GM19463 (cell line): ENCODE results near the gene GNG3.
A peak's percentile ranks its signal among the peaks of the same experiment; 100 is the strongest.
"Not testable (repeated sequence)": the region's sequence is repeated elsewhere in the genome, so short reads cannot be mapped to it uniquely, and the experiment has no call there.

Source experiments
- ATAC-seq: cut with Tn5 transposase; IDR thresholded peaks from one replicate; pipeline ENCODE4 v1.9.1; 2021; ENCODE audit warnings: mild to moderate bottlenecking, moderate library complexity; ENCODE audit not compliant: unreplicated experiment

The GNG3 gene

GRCh38 chr11:62687508-62688396 is 19.7 kb upstream of the GNG3 start:
- ATAC-seq = no peak

- ATAC-seq = no peak
Measured at GRCh38 chr11:62688491-62688890, 19.0 kb upstream of the GNG3 start.

GRCh38 chr11:62689421-62690183 is 17.9 kb upstream of the GNG3 start, which contains the start of gene LRRN4CL:
Gene LRRN4CL, minus strand, starts transcription at chr11:62689530. Its CDS starts 1,022 bp downstream, at chr11:62688508.
- ATAC-seq = no peak

GRCh38 chr11:62693624-62694023 is 13.9 kb upstream of the GNG3 start:
- ATAC-seq = not testable (repeated sequence)

- ATAC-seq = no peak
Measured at GRCh38 chr11:62694455-62695167, 12.9 kb upstream of the GNG3 start.

- ATAC-seq = no peak
Measured at GRCh38 chr11:62702246-62702645, 5.2 kb upstream of the GNG3 start.

GRCh38 chr11:62703921-62704320 is 3.6 kb upstream of the GNG3 start:
- not testable (repeated sequence) for ATAC-seq

- ATAC-seq = no peak
Measured at GRCh38 chr11:62705413-62705812, 2.1 kb upstream of the GNG3 start.

GRCh38 chr11:62705880-62706849 is 1.3 kb upstream of the GNG3 start:
- ATAC-seq = peak; percentile 60

GRCh38 chr11:62706850-62707247 is 627 bp upstream of the GNG3 start:
- no peak for ATAC-seq

- ATAC-seq = no peak
Measured at GRCh38 chr11:62708392-62708791, 916 bp downstream of the GNG3 start.

- no peak for ATAC-seq
Measured at GRCh38 chr11:62708793-62709192, 1.3 kb downstream of the GNG3 start.

GRCh38 chr11:62709247-62710000 is 1.9 kb downstream of the GNG3 start:
- ATAC-seq = peak; percentile 57

- ATAC-seq = no peak
Measured at GRCh38 chr11:62710001-62710345, 2.5 kb downstream of the GNG3 start.

- no peak for ATAC-seq
Measured at GRCh38 chr11:62712276-62712812, 4.9 kb downstream of the GNG3 start.

- ATAC-seq = no peak
Measured at GRCh38 chr11:62712861-62713260, 5.4 kb downstream of the GNG3 start.

GRCh38 chr11:62713343-62713742 is 5.9 kb downstream of the GNG3 start:
- ATAC-seq = no peak

- ATAC-seq = no peak
Measured at GRCh38 chr11:62715150-62716130, 8.0 kb downstream of the GNG3 start.
